ENCODE measurements around the gene LACRT.

Gene LACRT

DNA sequence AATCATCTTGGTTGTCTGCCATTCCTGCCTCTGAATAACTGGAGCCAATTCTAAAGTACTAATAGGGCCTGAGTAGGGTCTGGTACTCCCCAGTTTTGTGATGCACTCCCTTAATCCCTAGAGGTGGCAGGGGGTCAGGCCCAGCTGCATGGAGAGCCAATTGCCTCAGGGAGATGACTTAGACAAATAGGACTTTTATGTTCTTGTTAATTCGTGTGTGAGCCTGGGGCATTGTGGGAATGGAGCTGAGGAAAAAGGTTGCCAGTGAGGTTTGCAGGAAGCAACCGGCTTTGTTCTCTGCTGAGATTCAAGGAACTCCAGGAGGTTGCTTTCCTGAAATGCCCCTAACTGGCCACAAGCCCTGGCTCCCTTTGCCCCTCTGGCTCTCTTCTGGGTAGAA, 20.2 kb upstream of the LACRT start:
- H3K9ac ChIP-seq (ENCODE audit: low read depth, low read length) = no peak overlapping the region
- no peak overlapping the region for H3K27ac ChIP-seq (ENCODE audit: low read length)
- no peaks in the 10 kb centered on the region for H4K20me1 ChIP-seq (ENCODE audit: insufficient read depth, low read length)
- H3K36me3 ChIP-seq (ENCODE audit: insufficient read depth, low read length) = no peaks in the 10 kb centered on the region
- no peak for ATAC-seq (ENCODE audit: insufficient read depth, low read depth)
- H3K4me1 ChIP-seq (ENCODE audit: insufficient read depth, low read length) = no peaks in the 10 kb centered on the region
- no peaks in the 10 kb centered on the region for H3K9me3 ChIP-seq (ENCODE audit: insufficient read depth, low read length, severe bottlenecking)
- H3K27me3 ChIP-seq (ENCODE audit: insufficient read depth, low read length, poor library complexity) = peaks cover 21% of the 10 kb centered on the region
- no peak overlapping the region for H2AFZ ChIP-seq (ENCODE audit: low read depth, low read length)
- H3K4me3 ChIP-seq (ENCODE audit: low read depth in 1 of 2, low read length in 2 of 2) = no peak overlapping the region
- DNase-seq = no peak
- no peak overlapping the region for H3K4me2 ChIP-seq (ENCODE audit: insufficient read depth, low read length)
- H3K79me2 ChIP-seq (ENCODE audit: insufficient read depth, low read length) = no peaks in the 10 kb centered on the region
- no peak for TF ChIP-seq CTCF (IDR thresholded peaks at IDR 0.05; ENCODE audit: borderline replicate concordance, extremely low read depth, low read length, poor library complexity, severe bottlenecking)
- TF ChIP-seq EZH2 (IDR thresholded peaks at IDR 0.05; ENCODE audit: borderline replicate concordance, low read depth, low read length, severe bottlenecking) = no peak

DNA sequence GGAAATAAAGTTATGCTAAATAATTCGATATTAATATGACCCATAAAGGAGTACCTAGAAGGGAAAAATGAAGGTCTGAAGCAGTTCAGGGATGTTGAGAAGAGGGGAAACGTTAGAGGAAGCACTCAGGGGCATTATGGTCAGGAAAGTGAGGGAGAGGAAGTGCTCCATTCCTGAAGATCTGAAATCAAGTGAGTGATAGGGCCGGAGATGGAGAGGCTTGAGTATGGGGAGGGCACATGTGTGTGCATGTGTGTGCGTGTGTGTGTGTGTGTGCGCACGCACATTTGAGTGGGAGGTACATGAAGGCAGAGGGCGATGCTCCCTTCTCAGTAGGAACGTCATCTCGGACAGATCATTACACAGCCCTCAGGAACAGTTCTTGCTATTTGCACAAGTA, 18.3 kb upstream of the LACRT start:
- H3K27ac ChIP-seq (ENCODE audit: low read length) = no peak overlapping the region
- no peak overlapping the region for H3K4me2 ChIP-seq (ENCODE audit: insufficient read depth, low read length)
- no peak for ATAC-seq (ENCODE audit: insufficient read depth, low read depth)
- no peak overlapping the region for H3K9ac ChIP-seq (ENCODE audit: low read depth, low read length)
- peaks cover 28% of the 10 kb centered on the region for H3K27me3 ChIP-seq (ENCODE audit: insufficient read depth, low read length, poor library complexity)
- no peaks in the 10 kb centered on the region for H3K4me1 ChIP-seq (ENCODE audit: insufficient read depth, low read length)
- H3K9me3 ChIP-seq (ENCODE audit: insufficient read depth, low read length, severe bottlenecking) = no peaks in the 10 kb centered on the region
- no peaks in the 10 kb centered on the region for H4K20me1 ChIP-seq (ENCODE audit: insufficient read depth, low read length)
- no peak overlapping the region for H2AFZ ChIP-seq (ENCODE audit: low read depth, low read length)
- no peak for TF ChIP-seq EZH2 (IDR thresholded peaks at IDR 0.05; ENCODE audit: borderline replicate concordance, low read depth, low read length, severe bottlenecking)
- no peak for TF ChIP-seq CTCF (IDR thresholded peaks at IDR 0.05; ENCODE audit: borderline replicate concordance, extremely low read depth, low read length, poor library complexity, severe bottlenecking)
- no peak overlapping the region for H3K4me3 ChIP-seq (ENCODE audit: low read depth in 1 of 2, low read length in 2 of 2)
- no peak for DNase-seq
- H3K36me3 ChIP-seq (ENCODE audit: insufficient read depth, low read length) = no peaks in the 10 kb centered on the region
- H3K79me2 ChIP-seq (ENCODE audit: insufficient read depth, low read length) = no peaks in the 10 kb centered on the region

GRCh38 chr12:54650889-54651288, 16.2 kb upstream of the LACRT start:
- no peak for TF ChIP-seq CTCF (IDR thresholded peaks at IDR 0.05; ENCODE audit: borderline replicate concordance, extremely low read depth, low read length, poor library complexity, severe bottlenecking)
- TF ChIP-seq EZH2 (IDR thresholded peaks at IDR 0.05; ENCODE audit: borderline replicate concordance, low read depth, low read length, severe bottlenecking) = no peak
- Histone ChIP-seq H3K4me2 (ENCODE audit: insufficient read depth, low read length) (no peak overlapping the region), H3K36me3 (ENCODE audit: insufficient read depth, low read length) (no peaks in the 10 kb centered on the region), H3K79me2 (ENCODE audit: insufficient read depth, low read length) (no peaks in the 10 kb centered on the region), H3K27ac (ENCODE audit: low read length) (no peak overlapping the region), H3K4me3 (ENCODE audit: low read depth in 1 of 2, low read length in 2 of 2) (no peak overlapping the region), H3K27me3 (ENCODE audit: insufficient read depth, low read length, poor library complexity) (peaks cover 44% of the 10 kb centered on the region), H4K20me1 (ENCODE audit: insufficient read depth, low read length) (no peaks in the 10 kb centered on the region), H3K4me1 (ENCODE audit: insufficient read depth, low read length) (no peaks in the 10 kb centered on the region), H2AFZ (ENCODE audit: low read depth, low read length) (no peak overlapping the region), H3K9me3 (ENCODE audit: insufficient read depth, low read length, severe bottlenecking) (no peaks in the 10 kb centered on the region), H3K9ac (ENCODE audit: low read depth, low read length) (no peak overlapping the region)
- ATAC-seq (ENCODE audit: insufficient read depth, low read depth) (no peak), DNase-seq (no peak)

GRCh38 chr12:54650409-54650808, 15.7 kb upstream of the LACRT start:
- no peaks in the 10 kb centered on the region for H3K9me3 ChIP-seq (ENCODE audit: insufficient read depth, low read length, severe bottlenecking)
- no peak for TF ChIP-seq EZH2 (IDR thresholded peaks at IDR 0.05; ENCODE audit: borderline replicate concordance, low read depth, low read length, severe bottlenecking)
- TF ChIP-seq CTCF (IDR thresholded peaks at IDR 0.05; ENCODE audit: borderline replicate concordance, extremely low read depth, low read length, poor library complexity, severe bottlenecking) = no peak
- peaks cover 46% of the 10 kb centered on the region for H3K27me3 ChIP-seq (ENCODE audit: insufficient read depth, low read length, poor library complexity)
- H4K20me1 ChIP-seq (ENCODE audit: insufficient read depth, low read length) = no peaks in the 10 kb centered on the region
- H3K79me2 ChIP-seq (ENCODE audit: insufficient read depth, low read length) = no peaks in the 10 kb centered on the region
- ATAC-seq (ENCODE audit: insufficient read depth, low read depth) (no peak), DNase-seq (no peak)
- no peak overlapping the region for H3K9ac ChIP-seq (ENCODE audit: low read depth, low read length)
- H3K36me3 ChIP-seq (ENCODE audit: insufficient read depth, low read length) = no peaks in the 10 kb centered on the region
- no peaks in the 10 kb centered on the region for H3K4me1 ChIP-seq (ENCODE audit: insufficient read depth, low read length)
- no peak overlapping the region for H3K4me2 ChIP-seq (ENCODE audit: insufficient read depth, low read length)
- no peak overlapping the region for H2AFZ ChIP-seq (ENCODE audit: low read depth, low read length)
- no peak overlapping the region for H3K27ac ChIP-seq (ENCODE audit: low read length)
- H3K4me3 ChIP-seq (ENCODE audit: low read depth in 1 of 2, low read length in 2 of 2) = no peak overlapping the region

Measured in DND-41 (cell line).